Measurements from ENCODE around the gene ZFAND2A.
A peak's percentile ranks its signal among the peaks of the same experiment; 100 is the strongest.

ZFAND2A gene

DNA sequence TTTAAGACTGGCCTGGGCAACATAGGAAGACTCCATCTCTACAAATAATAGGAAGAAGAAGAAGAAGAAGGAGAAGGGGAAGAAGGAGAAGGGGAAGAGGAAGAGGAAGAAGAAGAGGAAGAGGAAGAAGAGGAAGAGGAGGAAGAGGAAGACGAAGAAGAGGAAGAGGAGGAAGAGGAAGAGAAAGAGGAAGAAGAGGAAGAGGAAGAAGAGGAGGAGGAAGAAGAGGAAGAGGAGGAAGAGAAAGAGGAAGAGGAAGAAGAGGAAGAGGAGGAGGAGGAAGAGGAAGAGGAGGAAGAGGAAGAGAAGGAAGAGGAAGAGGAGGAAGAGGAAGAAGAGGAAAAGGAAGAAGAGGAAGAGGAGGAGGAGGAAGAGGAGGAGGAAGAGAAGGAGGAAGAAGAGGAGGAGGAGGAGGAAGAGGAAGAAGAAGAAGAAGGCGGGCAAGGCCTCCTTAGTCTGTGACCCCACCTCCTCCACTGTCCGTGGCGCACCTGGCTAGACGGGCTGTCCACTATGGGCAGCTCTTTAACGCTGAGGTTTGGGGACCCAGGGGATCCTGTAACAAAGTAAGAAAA is 28.8 kb upstream of the ZFAND2A start:
- ChIA-PET CTCF (no interaction called here), POLR2A (no interaction called here)
- DNase-seq (ENCODE audit: extremely low spot score) = no peak
- TF ChIP-seq L3MBTL2 (conservative IDR thresholded peaks at IDR 0.05) = no peak
- no peak for TF ChIP-seq LEF1 (IDR thresholded peaks at IDR 0.05; ENCODE audit: borderline replicate concordance)
- TF ChIP-seq ZNF384 (IDR thresholded peaks at IDR 0.05) = no peak
- TF ChIP-seq FOXM1 (IDR thresholded peaks at IDR 0.05; ENCODE audit: borderline replicate concordance) = no peak
- TF ChIP-seq SP1 (IDR thresholded peaks at IDR 0.05) = no peak
- no peak for TF ChIP-seq ELF4 (IDR thresholded peaks at IDR 0.05)
- no peak for TF ChIP-seq CTBP1 (IDR thresholded peaks at IDR 0.05; ENCODE audit: borderline replicate concordance)
- TF ChIP-seq TARDBP (IDR thresholded peaks at IDR 0.05) = no peak
- TF ChIP-seq FOXK2 (IDR thresholded peaks at IDR 0.05) = no peak
- TF ChIP-seq BHLHE40 (IDR thresholded peaks at IDR 0.05; ENCODE audit: borderline replicate concordance) = no peak
- no peak for TF ChIP-seq FOXA1 (IDR thresholded peaks at IDR 0.05)
- no peak for TF ChIP-seq HDGF (IDR thresholded peaks at IDR 0.05; ENCODE audit: borderline replicate concordance)
- TF ChIP-seq, protein P1, sequence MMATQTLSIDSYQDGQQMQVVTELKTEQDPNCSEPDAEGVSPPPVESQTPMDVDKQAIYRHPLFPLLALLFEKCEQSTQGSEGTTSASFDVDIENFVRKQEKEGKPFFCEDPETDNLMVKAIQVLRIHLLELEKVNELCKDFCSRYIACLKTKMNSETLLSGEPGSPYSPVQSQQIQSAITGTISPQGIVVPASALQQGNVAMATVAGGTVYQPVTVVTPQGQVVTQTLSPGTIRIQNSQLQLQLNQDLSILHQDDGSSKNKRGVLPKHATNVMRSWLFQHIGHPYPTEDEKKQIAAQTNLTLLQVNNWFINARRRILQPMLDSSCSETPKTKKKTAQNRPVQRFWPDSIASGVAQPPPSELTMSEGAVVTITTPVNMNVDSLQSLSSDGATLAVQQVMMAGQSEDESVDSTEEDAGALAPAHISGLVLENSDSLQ (IDR thresholded peaks at IDR 0.05) = no peak

DNA sequence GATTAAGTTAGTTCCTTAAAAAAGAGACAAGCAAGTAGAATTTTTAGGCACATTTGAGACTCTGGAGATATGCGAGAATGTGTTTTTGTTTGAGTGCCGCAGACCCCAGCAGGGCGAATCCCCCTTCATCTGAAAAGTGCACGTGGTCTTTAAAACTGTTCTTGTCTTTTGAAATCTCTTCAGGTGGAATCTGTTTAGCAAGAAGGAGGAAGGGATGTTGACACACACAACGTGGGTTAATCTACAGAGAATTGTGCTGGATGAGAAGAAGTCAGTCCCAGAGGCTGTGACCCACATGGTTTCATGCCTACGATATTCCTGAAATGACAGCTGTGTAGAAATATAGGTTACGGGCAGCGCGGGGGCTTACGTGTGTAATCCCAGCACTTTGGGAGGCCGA is 27.1 kb upstream of the ZFAND2A start:
- POLR2A ChIA-PET = no interaction called here
- no peak for DNase-seq (ENCODE audit: extremely low spot score)
- CTCF ChIA-PET = interaction anchor here (1.4 kb wide), 1 partner anchor 10 kb away, joined by 3 read pairs; no protein-coding TSS in a partner anchor
- TF ChIP-seq TARDBP (IDR thresholded peaks at IDR 0.05) (no peak), CTBP1 (IDR thresholded peaks at IDR 0.05; ENCODE audit: borderline replicate concordance) (no peak), FOXM1 (IDR thresholded peaks at IDR 0.05; ENCODE audit: borderline replicate concordance) (no peak), FOXA1 (IDR thresholded peaks at IDR 0.05) (no peak), LEF1 (IDR thresholded peaks at IDR 0.05; ENCODE audit: borderline replicate concordance) (no peak), ZNF384 (IDR thresholded peaks at IDR 0.05) (no peak), SUZ12 (IDR thresholded peaks at IDR 0.05) (no peak), HDGF (IDR thresholded peaks at IDR 0.05; ENCODE audit: borderline replicate concordance) (no peak), ARNT (IDR thresholded peaks at IDR 0.05) (no peak), BHLHE40 (IDR thresholded peaks at IDR 0.05; ENCODE audit: borderline replicate concordance) (no peak), SP1 (IDR thresholded peaks at IDR 0.05) (no peak), ELF4 (IDR thresholded peaks at IDR 0.05) (no peak), L3MBTL2 (conservative IDR thresholded peaks at IDR 0.05) (no peak), NFRKB (IDR thresholded peaks at IDR 0.05) (no peak), FOXK2 (IDR thresholded peaks at IDR 0.05) (no peak)
- TF ChIP-seq, protein P1 (IDR thresholded peaks at IDR 0.05) = no peak

DNA sequence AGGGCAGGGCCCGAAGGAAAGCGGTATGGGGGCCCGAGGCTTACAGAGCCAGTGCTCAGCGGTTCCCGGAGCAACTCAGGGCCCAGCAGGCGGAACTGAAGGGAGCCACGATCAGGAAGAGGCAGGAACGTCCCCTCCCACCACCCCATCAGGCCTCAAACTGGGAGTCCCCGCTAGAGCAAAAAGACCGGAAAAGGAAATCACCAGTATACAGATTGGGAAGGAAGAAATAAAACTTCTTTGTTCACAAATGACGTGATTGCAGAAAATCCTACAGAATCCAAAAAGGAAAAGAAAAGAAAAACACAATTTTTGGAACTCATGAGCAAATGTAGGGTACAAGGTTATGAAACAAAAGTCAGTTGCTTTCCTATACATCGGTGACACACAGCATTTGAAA is 21.6 kb upstream of the ZFAND2A start:
- POLR2A ChIA-PET = no interaction called here
- CTCF ChIA-PET = no interaction called here
- no peak for DNase-seq (ENCODE audit: extremely low spot score)
- TF ChIP-seq NFRKB (IDR thresholded peaks at IDR 0.05) = no peak
- no peak for TF ChIP-seq ARNT (IDR thresholded peaks at IDR 0.05)
- no peak for TF ChIP-seq HDGF (IDR thresholded peaks at IDR 0.05; ENCODE audit: borderline replicate concordance)

DNA sequence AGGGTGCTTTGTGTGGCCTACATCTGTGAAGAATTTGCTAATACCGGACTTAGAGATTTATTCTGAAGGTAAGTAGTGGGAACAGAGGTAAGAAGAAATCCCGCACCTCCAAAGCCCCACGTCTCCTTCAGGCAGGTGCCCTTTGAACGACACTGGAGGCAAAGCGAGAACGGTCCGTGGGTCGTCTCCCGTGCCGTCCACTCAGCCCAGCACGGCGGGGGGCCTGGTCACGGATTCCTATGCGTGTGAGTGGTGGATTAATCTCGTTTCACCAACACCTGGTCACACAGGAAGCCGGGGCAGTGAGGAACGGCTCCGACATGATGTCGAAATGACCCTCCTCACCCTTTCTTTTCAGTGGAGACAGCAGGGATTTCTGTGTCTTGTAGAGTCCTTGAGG is 21.0 kb upstream of the ZFAND2A start:
- no peak for DNase-seq (ENCODE audit: extremely low spot score)
- CTCF ChIA-PET = no interaction called here
- POLR2A ChIA-PET = no interaction called here
- no peak for TF ChIP-seq CTBP1 (IDR thresholded peaks at IDR 0.05; ENCODE audit: borderline replicate concordance)
- TF ChIP-seq, protein P1 (IDR thresholded peaks at IDR 0.05) = no peak
- TF ChIP-seq LEF1 (IDR thresholded peaks at IDR 0.05; ENCODE audit: borderline replicate concordance) = no peak
- TF ChIP-seq BHLHE40 (IDR thresholded peaks at IDR 0.05; ENCODE audit: borderline replicate concordance) = no peak
- TF ChIP-seq FOXM1 (IDR thresholded peaks at IDR 0.05; ENCODE audit: borderline replicate concordance) = no peak

DNA sequence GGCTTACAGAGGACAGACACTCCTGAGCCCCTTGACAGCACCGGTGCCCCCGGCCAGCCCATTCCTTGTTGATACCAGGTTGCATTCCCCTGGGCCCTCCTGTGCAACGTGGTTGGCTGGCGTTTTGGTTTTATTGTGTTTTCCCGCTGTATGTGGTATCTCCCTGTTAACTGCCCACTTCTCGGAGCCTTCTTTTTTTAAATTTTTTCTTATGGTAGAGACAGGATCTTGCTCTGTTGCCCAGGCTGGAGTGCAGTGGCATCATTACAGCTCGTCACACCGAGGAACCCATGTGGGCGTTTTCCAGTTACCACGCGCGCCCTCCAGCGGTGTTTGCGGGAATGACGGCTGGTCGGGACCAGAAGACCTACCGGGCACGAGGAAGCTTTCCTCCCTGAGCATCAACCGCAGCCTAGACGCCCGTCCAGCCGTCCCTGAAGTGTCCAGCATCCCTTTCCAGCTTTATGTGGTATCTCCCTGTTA is 16.9 kb upstream of the ZFAND2A start:
- ChIA-PET CTCF (interaction anchor here (0.5 to 2.8 kb wide), 17 partner anchors 10 to 303 kb away, joined by 3 to 21 read pairs (median 3); partner anchors contain the start of genes COX19 and GPER1), POLR2A (no interaction called here)
- DNase-seq (ENCODE audit: extremely low spot score) = peak; percentile 78
- TF ChIP-seq ELF4 (IDR thresholded peaks at IDR 0.05) (no peak), HDGF (IDR thresholded peaks at IDR 0.05; ENCODE audit: borderline replicate concordance) (no peak), CTBP1 (IDR thresholded peaks at IDR 0.05; ENCODE audit: borderline replicate concordance) (no peak), L3MBTL2 (conservative IDR thresholded peaks at IDR 0.05) (peak; percentile 78), BHLHE40 (IDR thresholded peaks at IDR 0.05; ENCODE audit: borderline replicate concordance) (no peak)
- TF ChIP-seq, protein P1 (IDR thresholded peaks at IDR 0.05) = no peak

Data from HEK293T (cell line).